GM19193 (cell line): Measurements from ENCODE around the gene CERS5.

Experiments used
- POLR2A ChIP-seq: IDR thresholded peaks from 4 replicates; pipeline ENCODE4 v1.6.1; 2011; ENCODE audit not compliant: insufficient read depth, insufficient read length; ENCODE audit errors: extremely low read depth

Gene CERS5

DNA sequence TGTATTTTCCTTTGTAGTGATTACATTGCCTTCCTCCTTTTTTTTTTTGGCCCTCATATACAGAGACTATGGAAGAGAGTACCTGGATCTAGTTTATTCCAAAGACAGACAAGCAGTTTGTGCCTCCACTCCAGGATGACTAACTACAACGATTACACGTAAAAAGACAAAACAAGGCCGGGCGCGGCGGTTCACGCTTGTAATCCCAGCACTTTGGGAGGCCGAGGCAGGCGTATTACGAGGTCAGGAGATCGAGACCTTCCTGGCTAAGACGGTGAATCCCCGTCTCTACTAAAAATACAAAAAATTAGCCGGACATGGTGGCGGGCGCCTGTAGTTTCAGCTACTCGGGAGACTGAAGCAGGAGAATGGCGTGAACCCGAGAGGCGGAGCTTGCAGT lies 2.2 kb downstream of the CERS5 start:
- TF ChIP-seq POLR2A = no peak

DNA sequence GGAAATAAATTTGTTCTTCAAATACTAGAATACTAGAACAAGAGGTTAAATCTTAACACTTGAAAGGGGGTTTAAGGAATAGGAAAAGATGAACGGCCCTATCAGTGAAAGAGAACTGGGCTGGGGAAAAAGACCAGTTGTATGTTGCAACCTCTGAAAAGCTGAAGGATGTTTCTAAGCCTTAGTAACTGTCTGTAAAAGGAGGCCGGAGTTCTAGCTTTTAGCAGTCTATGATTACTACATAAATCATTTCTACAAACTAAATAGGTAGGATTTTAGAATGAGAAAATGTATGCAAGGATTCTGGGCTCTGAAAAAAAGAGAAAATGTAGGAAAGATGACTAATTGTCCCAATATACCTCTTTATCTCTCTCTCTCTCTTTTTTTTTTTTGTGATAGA lies 4.9 kb downstream of the CERS5 start:
- TF ChIP-seq POLR2A = no peak

DNA sequence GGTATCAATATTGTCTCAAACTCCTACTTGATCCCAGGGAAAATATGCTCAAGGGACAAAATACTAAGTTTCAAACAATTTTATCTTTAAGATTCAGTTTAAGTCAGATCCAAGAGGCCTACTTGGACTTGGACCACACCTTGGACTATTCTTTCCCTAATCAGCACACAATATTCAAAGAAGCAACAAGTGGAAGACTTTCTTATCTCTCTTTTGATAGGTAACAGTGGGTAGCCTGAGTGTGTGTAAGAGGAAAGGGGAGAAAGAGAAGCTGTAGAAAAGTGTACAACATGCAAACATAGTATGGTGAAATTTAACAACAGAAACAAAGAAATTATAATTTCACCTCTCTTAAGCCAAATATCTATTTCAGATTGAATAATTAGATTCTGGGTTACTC lies 6.5 kb downstream of the CERS5 start:
- no peak for TF ChIP-seq POLR2A

DNA sequence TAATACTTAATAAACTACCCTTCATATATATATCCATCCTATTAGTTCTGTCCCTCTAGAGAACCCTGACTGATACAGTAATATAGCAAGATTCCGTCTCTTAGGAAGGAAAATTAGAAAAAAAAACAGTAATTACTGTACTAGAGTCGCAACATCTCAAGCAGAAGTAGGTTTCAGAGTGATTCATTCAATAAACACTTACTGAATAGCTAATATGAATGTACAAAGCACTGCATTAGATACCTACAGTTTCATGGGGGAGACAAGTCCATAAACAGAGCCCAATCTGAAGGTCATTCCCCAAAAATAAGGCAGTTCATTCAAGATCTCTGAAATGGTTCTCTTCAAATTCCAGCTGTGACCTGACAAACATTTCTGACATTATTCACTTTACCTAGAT lies 9.9 kb downstream of the CERS5 start:
- TF ChIP-seq POLR2A = no peak

DNA sequence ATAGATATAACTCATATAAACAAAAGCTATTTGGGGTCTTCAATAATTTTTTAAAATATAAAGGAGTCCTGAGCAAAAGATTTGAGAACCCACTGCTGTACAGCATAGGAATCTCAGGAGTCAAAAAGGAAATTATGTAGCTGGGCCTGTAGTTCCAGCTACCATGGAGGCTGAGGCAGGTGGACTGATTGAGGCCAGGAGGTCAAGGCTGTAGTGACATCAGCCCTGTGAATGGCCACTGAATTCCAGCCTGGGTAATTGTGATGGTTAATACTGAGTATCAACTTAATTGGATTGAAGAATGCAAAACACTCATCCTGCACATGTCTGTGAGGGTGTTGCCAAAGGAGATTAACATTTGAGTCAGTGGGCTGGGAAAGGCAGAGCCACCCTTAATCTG lies 10.5 kb downstream of the CERS5 start:
- TF ChIP-seq POLR2A = no peak

DNA sequence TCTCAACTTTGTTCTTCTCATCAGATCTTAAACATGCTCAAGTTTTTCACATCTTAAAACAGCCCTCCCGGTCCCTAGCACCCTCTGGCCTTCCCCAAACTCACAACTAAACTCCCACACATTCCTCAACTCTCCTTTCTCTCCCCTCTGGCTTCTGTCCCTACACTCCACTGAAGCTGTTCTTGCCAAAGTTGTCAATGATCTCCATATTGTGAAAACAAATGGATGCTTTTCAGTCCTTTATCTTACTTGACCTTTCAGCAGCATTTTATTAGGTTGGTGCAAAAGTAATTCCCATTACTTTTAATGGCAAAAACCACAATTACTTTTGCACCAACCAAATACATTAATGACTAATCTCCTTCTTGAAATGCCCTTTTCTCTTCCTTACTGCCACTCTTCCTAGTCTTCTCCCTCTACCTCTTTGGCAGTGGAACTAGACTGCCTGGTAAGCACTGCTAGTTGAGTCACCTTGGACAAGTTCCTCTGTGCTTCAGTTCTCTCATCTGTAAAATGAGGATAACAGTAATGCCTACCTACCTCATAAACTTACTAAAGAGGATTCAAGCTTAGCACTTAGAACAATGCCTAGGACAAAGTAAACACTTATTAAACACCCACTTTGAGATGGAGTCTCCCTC lies 16.0 kb downstream of the CERS5 start:
- TF ChIP-seq POLR2A = no peak

DNA sequence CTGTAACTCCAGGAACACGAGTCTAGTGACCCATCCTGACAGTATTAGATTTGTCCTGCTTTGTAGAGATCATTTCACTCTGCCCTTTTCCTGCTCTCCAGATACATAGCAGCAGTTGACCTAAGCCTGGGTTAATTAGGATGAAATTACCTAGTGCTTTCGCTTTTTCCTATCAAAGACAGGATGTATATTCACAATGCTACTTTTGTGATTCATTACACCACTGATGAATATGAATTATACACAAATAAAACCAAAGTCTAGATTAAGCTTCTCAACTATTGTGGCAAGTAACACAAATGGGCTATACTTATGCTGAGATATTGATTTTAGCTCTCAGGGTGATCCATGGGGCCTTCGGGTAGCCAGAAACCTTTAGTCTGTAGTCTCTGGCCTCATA lies 17.9 kb downstream of the CERS5 start:
- TF ChIP-seq POLR2A = no peak

DNA sequence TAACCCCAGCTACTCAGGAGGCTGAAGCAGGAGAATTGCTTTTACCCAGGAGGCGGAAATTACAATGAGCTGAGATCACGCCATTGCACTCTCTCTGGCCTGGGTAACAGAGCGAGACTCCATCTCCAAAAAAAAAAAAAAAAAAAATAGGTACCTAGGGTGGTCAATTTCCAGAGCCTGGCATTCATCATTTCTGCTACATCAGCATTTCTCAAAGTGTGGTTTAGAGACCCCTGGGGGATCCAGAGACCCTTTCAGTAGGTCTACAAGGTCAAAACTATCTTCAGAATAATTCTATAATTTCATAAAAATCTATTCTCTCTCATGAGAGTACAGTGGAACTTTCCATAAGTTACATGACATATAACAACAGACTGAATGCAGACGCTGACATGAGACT lies 19.9 kb downstream of the CERS5 start:
- TF ChIP-seq POLR2A = no peak

DNA sequence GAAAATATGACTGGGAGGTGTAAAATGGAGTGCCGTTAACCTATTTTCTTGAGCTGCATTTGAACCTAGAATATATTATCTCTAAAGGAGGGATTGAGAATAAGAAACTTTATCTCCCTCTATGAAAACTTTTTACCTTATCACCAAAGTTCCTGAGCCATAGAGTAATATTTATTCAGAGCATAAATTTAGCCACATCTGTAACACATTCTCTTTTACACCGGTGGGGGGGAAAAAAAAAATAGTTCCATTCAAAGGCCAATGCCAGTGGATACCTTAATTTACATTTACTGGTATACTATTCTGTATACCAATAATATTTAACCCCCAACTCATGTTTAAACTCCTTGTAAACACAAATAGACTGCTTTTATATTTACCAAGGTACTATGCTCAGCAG lies 21.7 kb downstream of the CERS5 start:
- no peak for TF ChIP-seq POLR2A

DNA sequence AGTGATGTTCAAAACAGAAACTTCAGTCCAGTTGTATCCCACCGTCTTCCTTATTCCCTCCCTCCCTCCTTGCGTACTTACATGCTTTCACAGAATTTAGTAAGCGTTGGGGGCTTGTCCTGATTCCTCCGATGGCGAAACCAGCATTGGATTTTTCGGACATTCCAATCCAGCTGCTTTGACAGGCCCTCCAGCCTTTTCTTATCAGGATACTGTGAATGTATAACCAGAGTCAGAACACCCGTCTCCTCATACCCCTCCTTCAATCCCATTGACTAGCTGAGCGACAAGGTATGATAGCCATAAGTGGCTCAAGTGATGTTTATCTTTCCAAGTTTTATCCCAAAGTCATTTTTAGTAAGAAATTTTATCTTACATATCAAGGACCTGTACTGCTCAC lies 24.2 kb downstream of the CERS5 start:
- TF ChIP-seq POLR2A = no peak

DNA sequence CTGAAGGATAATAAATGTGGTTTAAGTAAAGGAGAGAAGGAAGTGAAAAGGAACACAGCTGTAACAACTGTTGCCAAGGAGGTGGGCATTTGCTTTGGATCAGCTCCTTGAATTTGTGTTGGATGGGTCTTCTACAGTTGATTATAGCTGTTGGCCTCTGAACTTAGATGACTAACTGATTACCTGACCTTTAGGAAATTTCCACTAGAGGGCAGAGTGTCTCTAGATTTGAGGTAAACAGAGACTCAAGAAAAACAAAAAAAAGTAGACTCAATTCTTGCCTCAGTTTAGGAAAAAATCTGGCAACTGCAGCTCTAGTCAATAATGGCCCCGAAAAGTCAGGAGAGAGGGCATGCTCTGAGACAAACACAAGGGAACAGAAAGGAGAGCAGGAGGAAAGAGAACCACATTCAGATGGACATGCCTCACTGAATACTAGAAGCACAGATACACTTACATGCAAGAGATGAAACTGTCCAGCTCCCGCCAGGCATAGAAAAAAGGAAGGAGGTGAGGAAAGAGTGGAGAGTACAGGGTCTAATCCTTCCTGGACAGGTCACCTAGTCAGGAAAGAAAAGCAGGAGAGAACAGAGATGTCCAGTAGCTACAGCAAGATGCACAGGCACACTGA lies 34.5 kb downstream of the CERS5 start:
- no peak for TF ChIP-seq POLR2A

DNA sequence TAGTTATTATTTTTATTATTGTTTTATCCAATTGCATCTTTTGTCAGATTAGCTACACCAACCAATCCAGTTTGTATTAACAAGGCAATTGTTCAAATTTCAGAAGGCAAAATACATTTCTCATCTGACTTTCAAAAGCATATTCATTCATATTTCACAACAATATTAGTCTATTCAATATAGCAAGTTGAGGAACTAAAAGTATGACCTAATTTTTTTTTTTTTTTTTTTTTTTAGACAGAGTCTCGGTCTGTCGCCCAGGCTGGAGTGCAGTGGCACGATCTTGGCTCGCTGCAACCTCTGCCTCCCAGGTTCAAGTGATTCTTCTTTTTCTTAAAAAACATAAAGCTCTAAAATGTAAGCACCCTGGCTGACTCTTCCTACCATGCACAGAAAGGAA lies 37.9 kb downstream of the CERS5 start:
- TF ChIP-seq POLR2A = no peak

DNA sequence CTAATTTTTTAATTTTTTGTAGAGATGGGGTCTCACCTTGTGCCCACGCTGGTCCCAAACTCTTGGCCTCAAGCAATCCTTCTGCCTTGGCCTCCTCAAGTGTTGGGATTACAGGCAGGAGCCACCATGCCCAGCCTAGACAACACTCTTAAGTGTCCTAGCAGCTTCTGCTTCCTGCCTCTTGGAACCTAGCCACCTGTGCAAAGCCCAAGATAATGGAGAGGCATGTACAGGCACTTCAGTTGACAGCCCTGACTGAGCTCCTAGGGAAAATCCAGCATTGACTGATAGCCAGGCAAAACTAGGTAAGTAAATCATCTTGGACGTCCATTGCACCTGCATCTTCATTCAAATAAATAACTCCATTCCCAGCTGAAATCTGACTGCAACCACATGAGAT lies 39.6 kb downstream of the CERS5 start:
- TF ChIP-seq POLR2A = no peak

DNA sequence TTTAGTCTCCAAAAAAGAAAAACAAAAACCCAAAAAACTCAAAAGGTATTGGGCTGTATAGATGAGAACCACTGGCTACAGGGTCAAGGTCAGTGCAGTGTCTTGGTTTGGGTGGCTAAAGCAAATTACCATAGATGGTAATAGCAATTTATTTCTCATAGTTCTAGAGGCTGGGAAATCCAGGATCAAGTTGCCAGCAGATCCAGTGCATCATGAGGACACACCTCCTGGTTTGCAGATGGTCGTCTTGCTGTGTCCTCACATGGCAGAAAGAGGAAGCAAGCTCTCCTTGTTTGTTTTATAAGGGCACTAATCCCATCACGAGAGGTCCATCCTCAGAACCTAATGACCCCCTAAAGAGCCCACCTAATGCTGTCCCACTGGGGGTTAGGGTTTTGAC lies 44.0 kb downstream of the CERS5 start:
- TF ChIP-seq POLR2A = no peak

DNA sequence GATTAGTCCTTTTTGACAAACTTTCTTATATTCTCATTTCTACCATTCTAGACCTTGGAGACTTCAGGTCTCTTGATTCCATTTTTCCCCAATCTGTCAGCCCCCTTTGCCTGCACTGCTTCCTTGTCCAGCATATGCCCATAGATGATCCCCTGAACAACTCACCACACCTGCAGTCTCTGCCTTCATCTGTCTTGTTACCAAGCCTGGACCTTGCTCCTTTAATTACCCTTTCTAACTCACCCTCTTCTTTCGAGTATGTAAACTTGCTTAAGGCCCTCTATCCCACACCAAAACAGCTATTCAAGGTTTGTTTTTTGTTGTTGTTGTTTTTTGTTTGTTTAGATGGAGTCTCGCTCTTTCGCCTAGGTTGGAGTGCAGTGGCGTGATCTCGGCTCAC lies 45.5 kb downstream of the CERS5 start:
- no peak for TF ChIP-seq POLR2A

DNA sequence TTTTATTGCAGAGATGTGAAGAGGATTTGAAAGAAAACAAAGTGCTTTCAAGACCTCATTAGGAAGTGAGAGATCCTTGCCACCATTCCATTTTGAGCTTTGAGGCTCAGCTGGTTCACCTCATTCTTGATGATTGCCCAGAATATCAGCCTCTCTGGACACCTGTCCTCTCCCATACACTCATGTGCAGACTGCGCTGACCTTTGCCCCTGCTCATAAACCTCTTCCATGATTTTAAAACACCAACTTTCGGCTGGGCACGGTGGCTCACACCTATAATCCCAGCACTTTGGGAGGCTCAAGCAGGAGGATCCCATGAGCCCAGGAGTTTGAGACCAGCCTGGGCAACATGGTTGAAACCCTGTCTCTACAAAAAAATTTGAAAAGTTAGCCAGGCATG lies 46.2 kb downstream of the CERS5 start:
- no peak for TF ChIP-seq POLR2A

DNA sequence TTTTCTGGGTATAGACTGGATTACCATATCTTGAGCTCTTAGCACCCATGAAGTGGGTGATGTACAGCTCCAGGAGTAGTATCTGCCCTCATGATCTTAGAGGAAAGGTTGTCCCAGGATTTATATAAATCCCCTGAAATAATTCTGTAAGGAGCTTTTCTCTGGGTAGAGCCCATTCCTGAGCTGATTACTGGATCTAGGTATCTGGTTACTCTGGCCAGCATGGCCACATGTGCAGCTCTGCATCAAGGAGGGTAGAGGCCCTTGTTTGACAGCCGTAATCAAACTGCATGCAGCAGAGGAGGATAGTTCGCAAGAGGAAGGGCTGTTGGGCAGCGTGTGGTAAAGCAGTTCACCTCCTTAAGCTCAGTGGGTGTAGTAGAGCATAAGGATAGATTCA lies 46.6 kb downstream of the CERS5 start:
- no peak for TF ChIP-seq POLR2A

DNA sequence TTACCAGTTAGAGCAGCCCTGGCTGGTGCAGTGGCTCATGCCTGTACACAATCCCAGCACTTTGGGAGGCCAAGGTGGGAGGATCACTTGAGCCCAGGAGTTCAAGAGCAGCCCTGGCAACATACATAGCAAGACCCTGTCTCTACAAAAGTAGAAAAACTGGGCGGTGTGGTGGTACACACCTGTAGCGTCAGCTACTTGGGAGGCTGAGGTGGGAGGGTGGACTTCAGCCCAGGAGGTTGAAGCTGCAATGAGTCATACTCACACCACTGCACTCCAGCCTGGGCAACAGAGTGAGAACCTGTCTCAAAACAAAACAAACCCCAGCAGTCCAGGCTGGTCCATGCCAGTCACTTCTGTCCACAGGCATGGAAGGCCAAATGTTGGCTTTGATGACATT lies 47.8 kb downstream of the CERS5 start:
- no peak for TF ChIP-seq POLR2A

DNA sequence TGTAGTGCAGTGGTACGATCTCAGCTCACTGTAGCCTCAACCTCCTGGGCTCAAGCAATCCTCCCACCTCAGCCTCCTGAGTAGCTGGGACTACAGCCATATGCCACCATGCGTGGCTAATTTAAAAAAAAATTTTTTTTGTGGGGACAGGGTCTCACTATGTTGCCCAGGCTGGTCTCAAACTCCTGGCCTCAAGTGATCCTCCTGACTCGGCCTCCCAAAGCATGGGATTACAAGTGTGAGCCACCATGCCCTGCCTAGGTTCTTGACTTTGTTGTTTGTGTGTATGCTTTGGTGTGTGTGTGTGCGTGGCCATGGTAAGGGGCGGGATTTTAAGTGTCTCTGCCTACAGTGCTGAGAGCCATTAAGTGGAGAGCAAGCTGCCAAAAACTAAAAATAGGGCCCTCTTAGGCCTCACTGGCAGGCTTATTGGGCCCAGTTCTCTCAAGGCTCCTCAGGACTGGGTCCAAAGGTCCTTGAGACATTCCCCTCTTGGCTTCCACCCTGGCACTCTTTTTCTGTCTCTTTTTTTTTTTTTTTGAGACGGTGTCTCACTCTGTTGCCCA lies 50.0 kb downstream of the CERS5 start:
- no peak for TF ChIP-seq POLR2A
